Measurements from ENCODE around the gene ABHD13.
A peak's percentile ranks its signal among the peaks of the same experiment; 100 is the strongest.
"Not testable (repeated sequence)": the region's sequence is repeated elsewhere in the genome, so short reads cannot be mapped to it uniquely, and the experiment has no call there.

The ABHD13 gene

DNA sequence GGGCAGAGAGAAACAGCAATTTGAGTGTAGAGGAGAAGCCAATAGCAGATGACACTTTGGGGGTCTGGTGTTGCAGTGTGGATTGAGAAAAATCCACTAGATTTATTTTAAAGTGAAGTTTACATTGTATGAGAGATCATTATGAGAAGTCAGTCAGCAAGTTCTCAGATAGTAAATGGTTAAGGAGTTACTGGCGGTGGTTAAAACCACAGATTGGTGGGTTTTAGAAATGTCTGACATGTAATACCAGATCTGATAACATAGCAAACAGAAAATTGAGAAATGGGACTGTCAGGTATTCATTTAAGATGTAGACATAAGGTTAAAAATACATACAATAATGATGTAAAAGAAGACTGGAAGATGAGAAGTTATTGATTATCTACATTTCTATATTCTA is 7.2 kb downstream of the ABHD13 start:
- no peak for DNase-seq

DNA sequence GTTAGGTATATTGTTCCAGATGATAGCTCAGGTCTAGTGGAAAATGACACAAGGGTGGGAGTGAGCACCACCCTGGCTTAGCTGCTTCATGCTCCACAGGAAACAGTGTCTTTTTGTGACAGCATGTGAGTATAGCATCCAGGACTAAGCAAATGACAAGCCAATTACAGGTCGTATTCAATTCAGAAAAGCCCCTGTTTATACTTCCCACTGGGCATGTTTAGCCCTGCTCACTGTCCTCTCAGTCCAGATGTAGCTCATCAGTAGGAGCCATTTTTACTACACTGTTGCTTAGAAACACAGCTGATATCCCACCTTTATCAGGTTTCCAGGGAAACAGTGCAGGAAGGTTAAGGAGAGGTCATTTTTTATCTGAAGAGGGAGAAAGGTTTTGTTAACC is 8.0 kb downstream of the ABHD13 start:
- DNase-seq, result no peak

DNA sequence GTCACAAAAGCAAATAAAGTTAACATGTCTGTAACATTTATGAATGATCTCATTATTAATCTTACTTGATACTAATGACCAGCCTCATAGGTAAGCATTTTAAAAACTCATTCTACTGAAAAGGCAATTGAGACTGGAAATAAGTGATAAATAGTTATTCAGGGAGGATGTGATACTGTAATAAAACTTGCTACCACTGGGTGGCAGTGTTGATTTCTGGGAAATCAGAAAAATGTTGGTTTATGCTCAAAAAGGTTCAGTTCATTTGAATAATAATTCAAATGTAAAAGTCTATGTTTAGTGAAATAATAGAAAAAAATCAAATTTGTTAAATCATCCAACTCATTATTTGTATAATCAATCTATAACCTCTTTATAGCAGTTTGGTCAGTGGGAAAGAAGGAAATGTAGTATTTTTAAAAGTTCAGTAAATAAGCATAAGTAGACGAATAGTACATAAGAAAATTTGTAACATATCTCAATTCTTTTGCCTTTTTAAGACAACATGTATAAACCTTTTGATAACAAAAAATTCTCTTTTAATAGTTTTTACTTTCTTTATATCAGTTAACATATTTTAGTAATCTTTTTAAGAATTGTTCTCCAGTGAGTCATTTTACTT is 9.6 kb downstream of the ABHD13 start:
- DNase-seq, result peak; percentile 57

DNA sequence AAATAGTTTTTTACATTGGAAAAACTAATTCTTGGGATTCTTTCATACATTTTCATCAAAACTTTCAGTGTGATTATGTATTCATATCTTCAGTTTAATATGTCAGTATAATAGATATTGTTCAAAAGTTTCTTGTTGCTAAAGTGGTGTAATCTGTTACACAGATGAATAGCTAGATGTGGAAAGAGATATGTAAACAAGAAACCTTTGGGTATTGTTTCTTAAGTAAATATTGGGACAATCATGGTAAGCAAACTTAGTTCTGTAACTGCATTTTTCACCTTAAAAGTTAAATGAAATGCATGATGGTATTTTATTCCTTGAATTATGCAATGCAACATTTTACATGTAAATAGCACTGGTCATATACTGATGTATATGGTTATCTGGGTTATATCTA is 12.2 kb downstream of the ABHD13 start:
- no peak for DNase-seq

DNA sequence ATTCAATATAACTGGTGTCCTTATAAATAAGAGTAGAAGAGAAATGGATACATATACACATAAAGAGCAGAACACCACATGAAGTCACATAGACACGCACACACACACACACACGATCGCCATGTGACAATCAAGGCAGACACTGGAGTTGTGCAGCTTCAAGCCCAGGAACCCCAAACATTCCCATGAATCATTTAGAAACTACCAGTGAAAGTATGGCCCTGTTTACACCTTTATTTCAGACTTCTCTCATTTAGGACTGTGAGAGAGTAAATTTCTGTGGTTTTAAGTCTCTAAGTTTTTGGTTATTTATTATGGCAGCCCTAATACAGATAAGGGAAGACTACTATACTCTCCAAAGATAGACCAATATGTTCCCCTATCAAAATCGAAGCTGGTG is 31.0 kb downstream of the ABHD13 start:
- DNase-seq, result no peak

DNA sequence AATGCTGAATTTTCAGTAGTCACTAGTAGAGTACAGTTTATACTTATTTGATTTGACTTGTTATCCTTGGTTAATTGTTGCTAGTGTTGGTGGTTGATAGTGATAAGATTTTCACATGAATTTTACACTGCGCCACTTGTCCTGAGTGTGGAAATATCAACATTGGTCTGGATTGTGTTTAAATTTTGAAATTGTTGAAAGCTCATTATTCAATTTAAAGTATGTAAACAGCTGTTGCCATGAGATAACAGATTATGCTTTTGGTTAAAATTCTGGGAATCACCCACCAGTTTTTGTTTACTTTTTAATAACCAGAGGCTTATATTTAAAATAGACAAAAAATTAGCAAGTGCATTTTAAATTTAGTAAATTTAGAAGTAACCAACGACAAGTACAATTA is 39.1 kb downstream of the ABHD13 start:
- no peak for DNase-seq

DNA sequence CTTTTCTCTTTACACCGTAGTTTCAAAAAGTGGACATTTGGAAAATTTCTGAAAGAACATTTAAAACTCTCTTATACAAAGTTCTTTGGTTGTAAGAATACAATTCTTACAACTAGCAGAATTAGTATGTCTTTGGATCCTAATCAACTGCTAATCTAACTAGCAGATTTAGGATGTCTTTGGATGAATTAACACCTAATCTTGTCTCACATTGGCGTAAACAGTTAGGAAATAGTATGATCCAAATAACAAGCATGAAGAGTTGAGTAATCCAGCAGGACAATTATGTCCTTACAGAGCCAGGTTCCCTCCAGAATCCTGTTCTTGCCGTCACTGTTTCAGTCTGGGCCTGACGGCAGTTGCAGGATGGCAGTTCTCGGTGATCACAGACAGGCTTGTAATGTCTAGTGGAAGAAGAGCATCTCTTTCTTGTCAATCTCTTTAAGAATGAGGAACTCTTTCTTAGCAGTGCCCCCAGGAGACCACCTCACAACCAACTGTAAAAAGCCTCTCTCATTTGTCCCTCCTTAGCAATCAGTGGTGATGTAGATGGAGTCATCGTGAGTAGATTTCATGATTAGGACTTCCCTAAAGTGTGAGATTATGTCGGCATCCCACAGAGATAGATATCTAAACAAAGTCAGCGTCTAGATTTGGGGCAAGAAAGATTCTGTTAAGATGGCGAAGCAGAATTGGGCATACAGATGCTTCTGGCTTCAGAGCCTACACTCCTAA is 45.6 kb downstream of the ABHD13 start:
- no peak for DNase-seq

DNA sequence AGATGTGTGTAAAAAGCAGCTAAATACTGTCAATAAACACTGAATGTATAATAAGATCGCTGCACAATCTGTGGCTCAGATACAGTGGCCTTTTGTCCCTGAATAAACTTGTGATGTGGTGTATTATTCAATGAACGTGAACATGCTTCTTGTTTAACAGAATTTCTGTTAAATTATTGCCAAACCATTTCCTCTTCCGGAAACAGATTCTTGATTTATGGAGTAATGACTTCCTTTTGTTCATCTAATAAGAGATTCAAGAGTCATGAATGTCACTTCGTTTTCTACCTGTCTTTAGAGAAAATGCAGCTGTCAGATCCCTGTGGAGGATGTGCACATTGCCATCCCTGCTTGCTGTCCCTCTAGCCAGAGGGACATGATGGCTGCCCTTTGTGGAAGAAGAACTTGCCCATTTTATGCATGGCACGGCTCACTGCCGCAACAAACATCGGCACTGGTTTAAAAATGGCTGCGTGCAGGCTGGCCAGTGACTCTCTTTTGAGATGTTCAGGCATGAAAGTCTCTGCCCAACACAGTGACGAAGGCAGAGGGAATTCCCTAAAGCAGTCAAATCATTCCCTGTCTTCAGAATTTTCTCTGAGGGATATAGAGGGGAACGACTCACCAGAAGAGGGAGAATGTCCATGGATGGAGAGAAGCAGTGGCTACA is 48.3 kb downstream of the ABHD13 start:
- DNase-seq, result no peak

DNA sequence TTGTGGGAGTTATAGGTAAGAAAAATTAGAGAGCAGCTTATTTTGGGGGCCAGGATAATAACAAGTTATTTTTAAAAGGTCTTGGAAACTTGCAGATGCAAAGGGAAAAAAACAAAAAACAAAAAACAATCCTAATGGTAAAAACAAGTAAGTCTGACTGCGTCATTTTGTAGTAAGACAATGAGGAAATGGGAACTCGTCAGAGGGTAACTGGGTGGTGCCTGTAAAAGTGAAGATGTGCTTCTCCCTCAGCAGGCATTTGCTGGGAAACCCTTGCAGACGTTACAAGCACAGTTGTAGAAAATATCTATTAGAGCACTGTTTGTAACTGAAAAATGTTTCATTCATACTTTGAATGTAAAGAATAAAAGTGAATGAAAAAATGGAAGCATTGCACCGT is 49.2 kb downstream of the ABHD13 start:
- DNase-seq, result no peak

DNA sequence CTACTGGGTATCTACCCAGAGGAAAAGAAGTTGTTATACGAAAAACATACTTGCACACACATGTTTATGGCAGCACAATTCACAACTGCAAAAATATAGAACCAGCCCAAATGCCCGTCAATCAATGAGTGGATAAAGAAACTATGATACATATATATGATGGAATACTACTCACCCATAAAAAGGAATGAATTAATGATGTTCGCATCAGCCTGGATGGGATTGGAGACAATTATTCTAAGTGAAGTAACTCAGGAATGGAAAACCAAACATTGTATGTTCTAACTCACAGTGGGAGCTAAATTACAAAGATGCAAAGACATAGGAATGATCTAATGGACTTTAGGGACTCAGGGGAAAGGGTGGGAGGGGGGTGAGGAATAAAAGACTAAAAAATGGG is 49.7 kb downstream of the ABHD13 start:
- DNase-seq, result not testable (repeated sequence)

DNA sequence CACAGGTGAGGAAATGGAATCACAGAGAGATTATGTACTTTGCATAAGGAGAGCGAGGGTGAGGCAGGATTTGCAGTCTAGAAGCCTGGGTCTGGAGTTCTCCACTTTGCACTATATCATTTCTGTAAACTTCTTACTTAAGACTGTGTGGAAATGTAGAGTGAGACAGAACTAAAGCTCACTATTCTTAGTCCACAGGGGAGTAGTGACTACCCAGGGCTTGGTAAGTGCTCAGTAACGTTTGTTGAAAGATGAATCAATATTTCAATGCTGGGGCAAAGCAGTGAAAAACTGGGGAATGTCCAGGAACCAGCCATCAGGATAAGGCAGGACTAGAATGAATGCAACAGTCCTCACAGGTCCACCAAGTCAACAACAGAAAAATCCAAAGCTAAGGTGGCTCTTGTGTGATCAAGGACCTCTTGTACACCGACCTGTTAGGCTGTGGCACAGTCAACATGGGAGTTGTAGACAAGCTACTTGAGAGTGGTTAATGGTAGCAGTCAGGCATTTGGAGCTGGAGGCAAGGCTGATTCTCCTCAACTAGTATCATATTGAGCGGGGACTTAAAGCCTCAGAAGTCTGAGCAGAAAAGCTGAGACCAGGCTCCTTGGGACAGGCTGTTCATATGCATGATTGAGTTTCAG is 50.4 kb downstream of the ABHD13 start:
- DNase-seq, result peak; percentile 30

DNA sequence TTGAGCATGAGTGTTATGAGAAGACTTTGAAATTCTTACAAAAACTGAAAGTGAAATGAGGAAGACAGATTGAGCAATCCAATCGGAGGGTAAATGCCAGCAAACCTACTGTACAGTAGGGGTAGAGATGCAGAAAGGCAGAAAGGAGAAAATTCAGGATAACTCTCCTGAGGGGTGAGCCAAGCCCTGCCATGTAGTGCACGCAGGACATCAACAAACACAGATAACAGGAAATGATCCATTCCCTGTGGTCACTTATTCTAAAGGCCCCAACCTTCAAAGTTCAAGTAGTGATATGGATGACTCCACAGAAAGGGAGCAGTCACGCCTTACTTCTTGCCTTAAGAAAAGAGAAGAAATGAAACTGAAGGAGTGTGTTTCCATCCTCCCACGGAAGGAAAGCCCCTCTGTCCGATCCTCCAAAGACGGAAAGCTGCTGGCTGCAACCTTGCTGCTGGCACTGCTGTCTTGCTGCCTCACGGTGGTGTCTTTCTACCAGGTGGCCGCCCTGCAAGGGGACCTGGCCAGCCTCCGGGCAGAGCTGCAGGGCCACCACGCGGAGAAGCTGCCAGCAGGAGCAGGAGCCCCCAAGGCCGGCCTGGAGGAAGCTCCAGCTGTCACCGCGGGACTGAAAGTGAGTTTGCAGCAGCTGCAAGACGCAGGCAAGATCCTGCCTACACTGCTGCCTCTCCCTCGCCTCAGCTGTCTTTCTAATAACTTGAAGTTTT is 51.6 kb downstream of the ABHD13 start, which contains the start of gene TNFSF13B:
Gene TNFSF13B (plus strand): TSS at position 118 of the 728 bp plus-strand sequence. CDS start 178 bp downstream, at position 296.
- DNase-seq, result peak; percentile 52

DNA sequence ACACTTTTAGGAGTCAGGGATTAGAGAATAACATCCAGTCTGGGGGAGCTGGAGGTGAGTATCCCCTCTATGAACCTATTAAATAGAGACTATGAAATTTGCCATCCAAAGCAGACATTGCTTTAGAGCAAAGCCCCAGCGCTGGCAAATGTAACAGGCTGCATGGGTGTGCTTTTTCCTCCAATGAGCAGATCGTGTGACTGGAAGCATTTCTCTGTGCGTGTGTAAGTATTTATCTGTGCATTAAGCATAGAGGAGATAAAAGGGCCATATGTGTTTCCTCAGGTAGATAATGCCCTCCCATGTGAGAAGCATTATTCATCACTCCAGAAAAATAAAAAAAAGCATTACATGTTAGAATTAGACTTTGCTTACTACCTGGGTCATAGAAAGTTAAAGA is 52.2 kb downstream of the ABHD13 start:
- DNase-seq, result no peak

DNA sequence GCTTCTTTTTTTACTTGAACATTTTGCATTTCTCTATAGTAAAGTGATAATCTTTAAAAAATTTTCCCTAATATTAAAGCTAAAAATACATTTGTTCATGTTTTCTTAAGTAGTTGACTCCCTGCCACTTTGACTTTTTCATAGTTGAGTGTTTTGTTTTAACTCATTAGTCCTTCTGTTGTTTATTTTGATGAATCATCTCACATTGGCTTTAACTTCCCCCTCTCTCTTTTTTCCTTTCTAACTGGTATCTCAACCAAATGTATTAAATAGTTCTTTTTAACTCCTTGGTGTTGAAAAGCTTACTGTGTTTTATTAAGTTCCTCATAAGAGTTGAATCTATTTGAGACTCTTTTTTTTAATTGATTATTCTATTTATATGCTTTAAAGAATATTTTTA is 54.1 kb downstream of the ABHD13 start:
- no peak for DNase-seq

DNA sequence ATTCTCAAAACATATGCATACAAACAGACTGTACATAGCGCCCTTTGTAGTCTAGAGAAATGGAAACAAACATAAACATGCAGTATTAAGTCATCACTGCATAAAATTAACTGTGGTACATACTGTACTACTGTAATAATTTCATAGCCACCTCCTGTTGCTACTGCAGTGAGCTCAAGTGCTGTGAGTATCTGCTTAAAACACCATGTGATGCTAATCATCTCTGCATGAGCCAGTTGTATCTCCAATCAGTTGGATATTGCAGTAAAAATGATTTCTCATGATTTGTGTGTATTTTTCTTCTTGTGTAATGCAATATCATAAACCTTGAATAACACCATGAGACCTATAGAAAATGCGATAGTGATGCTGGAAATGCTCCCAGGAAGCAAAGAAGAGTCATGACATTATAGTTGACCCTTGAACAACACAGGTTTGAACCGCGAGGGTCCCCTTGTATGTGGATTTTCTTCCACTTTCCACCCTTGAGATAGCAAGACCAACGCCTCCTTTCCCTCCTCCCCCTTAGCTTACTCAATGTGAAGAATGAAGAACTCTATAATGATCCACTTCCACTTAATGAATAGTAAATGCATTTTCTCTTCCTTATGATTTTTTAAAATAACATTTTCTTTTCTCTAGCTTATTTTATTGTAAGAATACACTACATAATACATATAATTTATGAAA is 55.4 kb downstream of the ABHD13 start:
- no peak for DNase-seq

DNA sequence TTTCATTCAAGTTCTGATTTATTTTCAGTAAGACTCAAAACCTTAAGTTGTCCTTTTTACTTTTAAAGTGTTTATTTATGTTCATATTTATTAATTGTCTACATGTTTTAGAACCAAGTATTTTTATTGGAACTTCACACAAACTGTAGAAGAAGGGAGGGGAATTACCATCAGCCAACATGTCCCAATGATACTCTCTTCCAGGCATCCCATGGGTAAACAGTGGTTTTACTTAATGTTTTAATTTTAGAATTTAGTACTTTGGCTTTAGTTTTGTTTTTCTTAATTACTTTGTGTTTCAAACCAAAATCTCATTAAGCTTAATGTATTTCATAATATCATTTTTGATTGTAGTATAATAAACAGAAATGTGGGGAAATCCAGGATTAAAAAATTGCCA is 56.5 kb downstream of the ABHD13 start:
- DNase-seq, result no peak

DNA sequence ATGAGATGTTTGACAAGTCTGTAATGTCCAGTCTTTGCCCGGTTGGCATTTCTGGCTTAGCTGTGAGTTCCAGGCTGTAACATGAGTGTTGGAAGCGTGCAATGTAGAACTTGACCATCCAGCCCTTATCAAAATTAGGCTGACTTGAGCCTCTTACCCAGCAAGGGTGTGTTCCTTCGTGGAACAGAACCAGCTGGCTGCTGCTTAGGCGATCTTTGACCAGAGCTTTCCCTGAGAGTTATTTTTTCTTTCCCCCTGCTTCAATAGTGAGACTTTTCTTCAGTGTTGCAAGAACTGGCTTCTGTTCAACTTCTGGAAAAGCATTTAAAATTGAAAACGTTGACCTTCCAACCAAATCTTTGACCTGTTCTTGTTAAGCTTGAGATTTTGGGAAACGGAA is 57.9 kb downstream of the ABHD13 start:
- no peak for DNase-seq

DNA sequence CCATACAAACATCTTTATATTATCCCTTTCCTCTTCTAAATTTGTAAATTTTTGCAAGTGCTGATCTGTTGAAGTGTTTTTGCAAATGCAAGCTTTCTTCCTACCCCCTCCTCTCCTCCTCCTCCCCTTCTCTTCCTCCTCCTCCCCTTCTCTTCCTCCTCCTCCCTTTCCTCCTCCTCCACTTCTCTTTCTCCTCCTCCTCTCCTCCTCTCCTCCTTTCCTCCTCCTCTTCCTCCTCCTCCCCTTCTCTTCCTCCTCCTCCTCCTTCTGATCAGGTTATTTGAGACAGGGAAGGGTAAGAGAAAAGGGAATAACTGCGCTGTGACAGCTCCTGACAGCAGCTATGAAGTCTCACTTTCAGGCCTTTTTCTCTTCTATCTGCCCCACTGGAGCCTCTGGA is 60.3 kb downstream of the ABHD13 start:
- no peak for DNase-seq

DNA sequence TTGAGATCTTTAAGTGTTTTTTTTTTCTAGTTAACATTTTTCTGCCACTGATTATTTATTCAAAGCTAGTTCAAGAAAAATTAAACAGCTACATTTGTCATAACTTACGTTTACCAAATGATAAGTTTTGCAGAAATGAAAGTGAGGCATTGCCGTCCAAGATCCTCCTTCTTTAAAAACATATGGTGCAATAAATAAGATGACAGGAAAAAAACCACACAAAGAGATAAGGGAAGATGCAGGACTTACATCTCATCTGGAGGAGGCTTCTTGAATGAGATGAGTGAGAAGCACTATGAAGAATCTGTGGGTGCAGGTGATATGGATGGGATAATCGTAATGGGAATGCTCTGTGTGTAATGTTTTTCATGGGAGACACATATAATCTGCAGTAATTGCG is 63.7 kb downstream of the ABHD13 start:
- DNase-seq, result no peak

DNA sequence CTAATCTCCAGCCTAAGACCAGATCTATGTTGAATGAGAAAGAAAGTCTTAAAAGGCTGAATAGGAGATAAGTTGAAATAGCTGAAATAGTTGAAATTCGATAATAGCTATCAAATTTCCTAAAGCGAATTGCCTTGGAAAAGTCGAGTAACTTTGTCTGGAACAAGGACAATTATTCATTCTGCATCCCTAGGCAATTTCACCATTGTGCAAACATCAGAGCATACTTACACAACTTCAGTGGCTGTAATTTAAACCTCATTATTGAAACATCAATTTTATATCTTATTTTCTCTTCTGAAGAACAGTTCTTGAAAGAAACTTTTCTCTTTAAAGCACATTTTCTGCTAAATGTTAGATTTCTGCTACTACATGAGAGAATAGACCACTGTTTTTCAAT is 64.9 kb downstream of the ABHD13 start:
- DNase-seq, result no peak
